Endothelial cell of umbilical vein (primary cell): Measurements from ENCODE around the gene TRIM41. TPM values are rescaled to one million over a fixed set of nuclear protein-coding genes. Genes with fewer than 3 reads are reported as not detected.

Experiments used
- BruUV-seq: library from RNA; stranded (reverse); fragments of 400-500 nt; replicated peaks from 2 replicates; lab custom pipeline; 2021; lab: Mats Ljungman, UMichigan
- CTCF ChIA-PET: fragments of 300-600, 350-600 bp; sonication (Branson Sonifier 250); formaldehyde crosslinking; loops from one replicate; lab custom pipeline; 2021; ENCODE audit warnings: antibody characterized with exemption, inconsistent platforms; lab: Charles Lee
- POLR2A ChIA-PET: fragments of 300-600, 350-600 bp; sonication (Branson Sonifier 250); formaldehyde crosslinking; loops from one replicate; lab custom pipeline; 2021; ENCODE audit warnings: antibody characterized with exemption, inconsistent platforms; lab: Charles Lee
- DNase-seq: peaks from one replicate; pipeline ENCODE4 v3.0.0-alpha.2; 2011; ENCODE audit warnings: low read depth, low spot score
- FAIRE-seq: peaks from 2 replicates; lab custom pipeline; 2011; peaks lifted over from hg19 to GRCh38; lab: Jason Lieb, UNC
- H2AFZ ChIP-seq: 2 replicates; pipeline ENCODE4 v1.6.0; 2012; ENCODE audit warnings: low read depth, low read length, control low read depth, inconsistent platforms
- H3K27ac ChIP-seq: 2 replicates; pipeline ENCODE4 v1.5.1; 2011; ENCODE audit warnings: low read depth, mild to moderate bottlenecking, control low read depth, low read length, moderate library complexity; ENCODE audit not compliant: insufficient read depth
- H3K27me3 ChIP-seq, 2 experiments: 2 replicates each; pipeline versions ENCODE4 v1.6.0 to v1.6.1; 2011; ENCODE audit warnings: low read length in 2 of 2, mixed read lengths in 1 of 2; ENCODE audit not compliant: control insufficient read depth in 2 of 2, insufficient read depth in 2 of 2
- H3K36me3 ChIP-seq, 2 experiments: 2 replicates in 1 of 2; 3 replicates in 1 of 2; pipeline ENCODE4 v1.5.1; 2011; ENCODE audit warnings: low read length in 2 of 2, mild to moderate bottlenecking in 1 of 2, moderate library complexity in 1 of 2; ENCODE audit not compliant: control insufficient read depth in 2 of 2, insufficient read depth in 2 of 2; ENCODE audit errors: extremely low read depth in 1 of 2
- H3K4me1 ChIP-seq: 3 replicates; pipeline ENCODE4 v1.5.1; 2011; ENCODE audit warnings: mild to moderate bottlenecking, low read length; ENCODE audit not compliant: control insufficient read depth, insufficient read depth; ENCODE audit errors: extremely low read depth
- H3K4me2 ChIP-seq: 2 replicates; pipeline ENCODE4 v1.6.1; 2011; ENCODE audit warnings: low read length, control low read depth, mixed read lengths; ENCODE audit not compliant: insufficient read depth
- H3K4me3 ChIP-seq, 3 experiments: fragments of 200-600 bp in 1 of 3; sonication (generic), shearing (Covaris generic) in 1 of 3; replicated peaks in 1 of 3; 2 replicates each; pipeline ENCODE4 v1.5.1; 2011 to 2016; ENCODE audit warnings: control low read depth in 3 of 3, low read length in 3 of 3, mild to moderate bottlenecking in 2 of 3, inconsistent platforms in 1 of 3, low read depth in 1 of 3, moderate library complexity in 1 of 3; ENCODE audit not compliant: insufficient read depth in 1 of 3
- H3K79me2 ChIP-seq: 2 replicates; pipeline ENCODE4 v1.6.0; 2012; ENCODE audit warnings: low read length, inconsistent platforms; ENCODE audit not compliant: control insufficient read depth, insufficient read depth
- H3K9ac ChIP-seq: replicated peaks from 2 replicates; pipeline ENCODE3; 2011; ENCODE audit warnings: low read length, control low read depth; ENCODE audit not compliant: insufficient read depth; ENCODE audit errors: extremely low read depth
- H3K9me1 ChIP-seq: replicated peaks from 3 replicates; pipeline ENCODE4 v1.6.0; 2011; ENCODE audit warnings: mild to moderate bottlenecking, low read length; ENCODE audit not compliant: control insufficient read depth, insufficient read depth; ENCODE audit errors: extremely low read depth
- H3K9me3 ChIP-seq: replicated peaks from 2 replicates; pipeline ENCODE4 v1.5.1; 2012; ENCODE audit warnings: low read length, inconsistent platforms; ENCODE audit not compliant: control insufficient read depth, insufficient read depth
- H4K20me1 ChIP-seq: replicated peaks from 2 replicates; pipeline ENCODE3; 2011; ENCODE audit warnings: mild to moderate bottlenecking, low read length; ENCODE audit not compliant: control insufficient read depth, insufficient read depth; ENCODE audit errors: extremely low read depth
- CTCF ChIP-seq, 2 donors: IDR thresholded peaks; 1 replicate in 1 of 2; 2 replicates in 1 of 2; pipeline ENCODE4 v1.5.1; 2011; ENCODE audit warnings: low read length in 2 of 2, mild to moderate bottlenecking in 2 of 2, moderate library complexity in 2 of 2, control low read depth in 1 of 2, inconsistent platforms in 1 of 2, low read depth in 1 of 2; ENCODE audit not compliant: insufficient read depth in 1 of 2; ENCODE audit errors: extremely low read depth in 1 of 2
- EZH2 ChIP-seq: IDR thresholded peaks from 2 replicates; pipeline ENCODE4 v1.6.1; 2012; ENCODE audit warnings: borderline replicate concordance, low read depth, mild to moderate bottlenecking, moderate library complexity, low read length, inconsistent platforms; ENCODE audit not compliant: severe bottlenecking
- FOS ChIP-seq: IDR thresholded peaks from 2 replicates; pipeline ENCODE4 v1.6.1; 2011; ENCODE audit warnings: mild to moderate bottlenecking, low read length, moderate library complexity, borderline replicate concordance; ENCODE audit not compliant: insufficient read depth
- GATA2 ChIP-seq: IDR thresholded peaks from 2 replicates; pipeline ENCODE4 v1.7.0; 2011; ENCODE audit warnings: low read depth, mild to moderate bottlenecking, moderate library complexity, mixed read lengths, low read length; ENCODE audit not compliant: insufficient read length, insufficient read depth
- JUN ChIP-seq: IDR thresholded peaks from 2 replicates; pipeline ENCODE4 v1.6.1; 2011; ENCODE audit warnings: borderline replicate concordance, low read depth; ENCODE audit not compliant: insufficient read length, insufficient read depth
- MAX ChIP-seq: IDR thresholded peaks from 2 replicates; pipeline ENCODE4 v1.6.1; 2011; ENCODE audit not compliant: insufficient read depth, insufficient read length
- MYC ChIP-seq: IDR thresholded peaks from one replicate; pipeline ENCODE4 v1.6.1; 2011; ENCODE audit warnings: mild to moderate bottlenecking, low read depth, low read length
- POLR2A ChIP-seq: IDR thresholded peaks from 2 replicates; pipeline ENCODE4 v1.6.1; 2012; ENCODE audit warnings: low read depth, mild to moderate bottlenecking, control low read depth, low read length
- POLR2AphosphoS5 ChIP-seq: IDR thresholded peaks from 2 replicates; pipeline ENCODE4 v1.6.1; 2012; ENCODE audit warnings: low read depth, mild to moderate bottlenecking, control low read depth, low read length, moderate library complexity; ENCODE audit not compliant: insufficient read depth
- dilution Hi-C: fragments of 300-500 bp; cut with MboI; formaldehyde crosslinking; loops from one replicate; pipeline ENCODE4 v1.15.0; 2019; ENCODE audit warnings: low sequenced_read_pairs; ENCODE audit not compliant: extremely low pct_ligation_motif_present
- intact Hi-C: fragments of 100-400 bp; cut with micrococcal nuclease; formaldehyde crosslinking; loops from one replicate; pipeline ENCODE4 v1.10.0; 2022
- polyA plus RNA-seq, 4 experiments: library from polyadenylated mRNA; depleted of rRNA in 3 of 4; stranded (reverse) in 3 of 4; unstranded in 1 of 4; fragments of >200 nt; gene quantifications; 2 replicates each; pipeline versions ENCODE4 v1.2.1 to v1.2.3, GENCODE V29; 2011 to 2012; ENCODE audit warnings: missing spikeins in 1 of 4
- total RNA-seq: library from RNA; stranded (reverse); gene quantifications from 2 replicates; pipeline ENCODE4 v1.2.3, GENCODE V29; 2021

Gene TRIM41
- total and polyA plus RNA-seq, 2 donors (not counting 3 experiments of a cell fraction or from before 2014, with no cell fraction given) = 11.2 to 19.9 TPM

GRCh38 chr5:181258576-181258975 is 35.5 kb downstream of the TRIM41 start:
- Histone ChIP-seq H3K36me3 (peaks cover 2 to 5% of the 10 kb centered on the region in 2 experiments), H3K9ac (peak overlapping the region; percentile 17), H3K9me1 (no peaks in the 10 kb centered on the region), H3K79me2 (peaks cover 74% of the 10 kb centered on the region), H2AFZ (no peak overlapping the region), H3K4me3 (peak overlapping the region in 1 of 3 experiments; percentile 59), H3K4me2 (peak overlapping the region; percentile 52), H3K4me1 (peaks cover 23% of the 10 kb centered on the region), H3K27ac (no peak overlapping the region), H3K27me3 (no peaks in the 10 kb centered on the region), H4K20me1 (peaks cover 2% of the 10 kb centered on the region), H3K9me3 (no peaks in the 10 kb centered on the region)
- intact Hi-C loops = no loop called here
- dilution Hi-C loops = no loop called here
- no TSS peak for BruUV-seq
- ChIA-PET POLR2A (no interaction called here), CTCF (no interaction called here)
- no peak for TF ChIP-seq FOS
- TF ChIP-seq MAX = no peak
- no peak for TF ChIP-seq POLR2A
- TF ChIP-seq GATA2 = no peak
- TF ChIP-seq POLR2AphosphoS5 = no peak
- TF ChIP-seq JUN = no peak
- no peak for TF ChIP-seq CTCF (IDR thresholded peaks at IDR 0.05; ENCODE audit: extremely low read depth in 1 of 2, insufficient read depth in 1 of 2, low read depth in 1 of 2, low read length in 2 of 2)
- TF ChIP-seq MYC = no peak
- no peak for TF ChIP-seq EZH2
- no peak for DNase-seq
- no peak for FAIRE-seq
